ENCODE measurements around the gene TMEM120B.

- no peak for TF ChIP-seq YY1 (IDR thresholded peaks at IDR 0.05; ENCODE audit: insufficient read depth, insufficient read length)
- TF ChIP-seq SUZ12 (IDR thresholded peaks at IDR 0.05; ENCODE audit: extremely low read depth, insufficient read depth, insufficient read length), result no peak
- no peak for TF ChIP-seq ZNF274 (IDR thresholded peaks at IDR 0.05; ENCODE audit: low read depth, low read length)
Measured at GRCh38 chr12:121764808-121765207, 52.3 kb downstream of the TMEM120B start.

Data from NT2/D1 (cell line).